Measurements from ENCODE around the gene NEIL1.

DNA sequence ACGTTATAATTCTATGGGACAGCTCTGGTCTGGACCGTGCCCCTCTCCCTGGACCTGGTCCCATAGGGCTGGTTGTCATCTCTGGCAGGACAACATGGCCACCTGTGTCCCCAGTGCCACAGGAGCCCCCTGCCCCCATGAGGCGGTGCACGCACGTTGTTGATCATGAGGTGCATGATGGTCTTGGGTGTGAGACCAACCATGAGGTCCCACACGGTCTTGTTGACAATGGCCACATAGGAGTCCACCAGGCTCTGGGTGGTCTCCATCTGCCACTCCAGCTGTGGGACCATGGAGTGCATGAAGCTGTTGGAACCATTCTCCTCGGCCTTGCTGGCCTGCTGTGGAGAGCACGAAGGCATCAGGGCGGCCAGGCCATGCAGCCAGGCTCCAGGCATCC, 44.5 kb upstream of the NEIL1 start:
- TF ChIP-seq, protein P1, sequence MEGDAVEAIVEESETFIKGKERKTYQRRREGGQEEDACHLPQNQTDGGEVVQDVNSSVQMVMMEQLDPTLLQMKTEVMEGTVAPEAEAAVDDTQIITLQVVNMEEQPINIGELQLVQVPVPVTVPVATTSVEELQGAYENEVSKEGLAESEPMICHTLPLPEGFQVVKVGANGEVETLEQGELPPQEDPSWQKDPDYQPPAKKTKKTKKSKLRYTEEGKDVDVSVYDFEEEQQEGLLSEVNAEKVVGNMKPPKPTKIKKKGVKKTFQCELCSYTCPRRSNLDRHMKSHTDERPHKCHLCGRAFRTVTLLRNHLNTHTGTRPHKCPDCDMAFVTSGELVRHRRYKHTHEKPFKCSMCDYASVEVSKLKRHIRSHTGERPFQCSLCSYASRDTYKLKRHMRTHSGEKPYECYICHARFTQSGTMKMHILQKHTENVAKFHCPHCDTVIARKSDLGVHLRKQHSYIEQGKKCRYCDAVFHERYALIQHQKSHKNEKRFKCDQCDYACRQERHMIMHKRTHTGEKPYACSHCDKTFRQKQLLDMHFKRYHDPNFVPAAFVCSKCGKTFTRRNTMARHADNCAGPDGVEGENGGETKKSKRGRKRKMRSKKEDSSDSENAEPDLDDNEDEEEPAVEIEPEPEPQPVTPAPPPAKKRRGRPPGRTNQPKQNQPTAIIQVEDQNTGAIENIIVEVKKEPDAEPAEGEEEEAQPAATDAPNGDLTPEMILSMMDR (IDR thresholded peaks at IDR 0.05) = no peak
- TF ChIP-seq POLR2A (IDR thresholded peaks at IDR 0.05) = no peak
